GM18511 (cell line): ENCODE results near the gene ZC2HC1B.
"Not testable (repeated sequence)": the region's sequence is repeated elsewhere in the genome, so short reads cannot be mapped to it uniquely, and the experiment has no call there.

Experiments used
- ATAC-seq: cut with Tn5 transposase; IDR thresholded peaks from one replicate; pipeline ENCODE4 v1.9.1; 2021; ENCODE audit warnings: mild to moderate bottlenecking, moderate library complexity; ENCODE audit not compliant: unreplicated experiment

ZC2HC1B gene

GRCh38 chr6:143868808-143869207 is 4.5 kb downstream of the ZC2HC1B start:
- not testable (repeated sequence) for ATAC-seq

- ATAC-seq, result not testable (repeated sequence)
These were observed 7.0 kb downstream of the ZC2HC1B start for GRCh38 chr6:143871202-143871730.

GRCh38 chr6:143872201-143872600 is 7.9 kb downstream of the ZC2HC1B start:
- peak; percentile 96 for ATAC-seq

GRCh38 chr6:143873600-143873999 is 9.3 kb downstream of the ZC2HC1B start:
- not testable (repeated sequence) for ATAC-seq

GRCh38 chr6:143874503-143874902 is 10.2 kb downstream of the ZC2HC1B start:
- not testable (repeated sequence) for ATAC-seq

- ATAC-seq, result no peak
These were observed 13.5 kb downstream of the ZC2HC1B start for GRCh38 chr6:143877584-143878271.

GRCh38 chr6:143878272-143878760 is 14.0 kb downstream of the ZC2HC1B start:
- ATAC-seq, result no peak

GRCh38 chr6:143880412-143880811 is 16.1 kb downstream of the ZC2HC1B start:
- ATAC-seq, result no peak

GRCh38 chr6:143882401-143882930 is 18.2 kb downstream of the ZC2HC1B start:
- no peak for ATAC-seq

GRCh38 chr6:143884216-143884900 is 20.1 kb downstream of the ZC2HC1B start:
- no peak for ATAC-seq

GRCh38 chr6:143885116-143885515 is 20.8 kb downstream of the ZC2HC1B start:
- ATAC-seq, result no peak

- no peak for ATAC-seq
These were observed 30.4 kb downstream of the ZC2HC1B start for GRCh38 chr6:143894655-143895054.

- ATAC-seq, result no peak
These were observed 32.0 kb downstream of the ZC2HC1B start for GRCh38 chr6:143896126-143896860.

- ATAC-seq, result no peak
These were observed 36.1 kb downstream of the ZC2HC1B start for GRCh38 chr6:143900358-143900757.

- ATAC-seq, result peak; percentile 96
These were observed 37.8 kb downstream of the ZC2HC1B start for GRCh38 chr6:143901885-143902750.

GRCh38 chr6:143902827-143903226 is 38.6 kb downstream of the ZC2HC1B start:
- ATAC-seq, result no peak

- no peak for ATAC-seq
These were observed 46.8 kb downstream of the ZC2HC1B start for GRCh38 chr6:143911028-143911427.

GRCh38 chr6:143912671-143913070 is 48.4 kb downstream of the ZC2HC1B start:
- ATAC-seq, result no peak

GRCh38 chr6:143917026-143917425 is 52.8 kb downstream of the ZC2HC1B start:
- ATAC-seq, result not testable (repeated sequence)

- no peak for ATAC-seq
These were observed 64.6 kb downstream of the ZC2HC1B start for GRCh38 chr6:143928853-143929252.
